ENCODE results near the gene CCDC85B.
A peak's percentile ranks its signal among the peaks of the same experiment; 100 is the strongest.
"Not testable (repeated sequence)": the region's sequence is repeated elsewhere in the genome, so short reads cannot be mapped to it uniquely, and the experiment has no call there.

Gene CCDC85B

DNA sequence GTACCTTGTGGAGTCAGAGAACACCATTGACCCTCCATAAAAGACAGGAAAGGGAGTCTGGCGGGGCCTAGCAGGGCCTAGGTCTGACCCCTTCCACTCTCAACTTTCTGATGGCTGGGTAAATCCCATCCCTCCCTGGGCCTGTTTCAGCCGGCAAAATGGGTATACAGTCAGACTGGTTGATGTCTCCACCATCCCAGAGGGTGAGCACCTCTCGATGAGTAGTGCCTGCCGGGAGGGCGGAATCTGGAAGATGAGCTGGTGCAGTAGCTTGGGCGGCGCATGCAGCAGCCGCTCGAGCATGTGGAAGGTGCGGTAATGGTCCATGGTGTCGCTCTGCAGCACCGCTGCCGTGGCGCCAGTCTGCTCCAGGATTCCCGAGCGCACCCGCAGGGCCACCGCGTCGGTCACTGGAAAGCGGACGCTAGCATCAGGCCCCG, 2.7 kb upstream of the CCDC85B start:
- no peak for DNase-seq

DNA sequence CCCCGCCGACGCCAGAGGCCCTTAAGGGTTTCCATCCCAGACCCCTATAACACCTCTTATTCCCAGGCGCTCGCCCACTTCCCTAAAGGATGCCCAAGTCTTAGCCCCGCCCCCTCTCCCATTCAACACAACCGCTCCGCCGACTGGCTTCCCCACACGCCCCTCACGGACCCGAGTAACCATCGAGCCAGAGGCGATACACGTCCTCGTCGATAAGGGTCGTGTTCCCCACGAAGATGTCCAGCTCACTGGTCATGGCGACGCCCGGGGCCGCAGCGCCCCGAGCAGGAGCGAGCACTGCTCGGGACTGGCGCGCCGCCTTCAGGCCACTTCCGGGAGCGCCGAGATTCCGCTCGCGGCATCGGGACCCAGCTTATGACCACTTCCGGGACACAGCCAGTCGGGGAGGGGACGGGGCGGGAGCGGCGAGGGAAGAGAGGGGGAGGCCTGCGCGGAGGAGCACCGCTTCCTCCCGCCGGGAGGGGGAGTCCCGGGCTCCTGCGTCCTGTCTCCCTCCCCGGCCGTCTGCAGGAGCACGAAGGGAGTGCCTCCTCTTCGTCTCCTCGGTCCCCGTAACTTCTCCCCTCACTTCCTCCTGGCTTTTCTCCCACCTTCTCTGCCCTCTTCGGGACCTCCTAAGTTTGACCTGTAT, 2.2 kb upstream of the CCDC85B start, which contains the start of gene FIBP:
TSS of gene FIBP (minus strand) at position 309 of the 652 bp plus-strand sequence. CDS start at position 256, 53 bp downstream.
- peak; percentile 98 for DNase-seq

DNA sequence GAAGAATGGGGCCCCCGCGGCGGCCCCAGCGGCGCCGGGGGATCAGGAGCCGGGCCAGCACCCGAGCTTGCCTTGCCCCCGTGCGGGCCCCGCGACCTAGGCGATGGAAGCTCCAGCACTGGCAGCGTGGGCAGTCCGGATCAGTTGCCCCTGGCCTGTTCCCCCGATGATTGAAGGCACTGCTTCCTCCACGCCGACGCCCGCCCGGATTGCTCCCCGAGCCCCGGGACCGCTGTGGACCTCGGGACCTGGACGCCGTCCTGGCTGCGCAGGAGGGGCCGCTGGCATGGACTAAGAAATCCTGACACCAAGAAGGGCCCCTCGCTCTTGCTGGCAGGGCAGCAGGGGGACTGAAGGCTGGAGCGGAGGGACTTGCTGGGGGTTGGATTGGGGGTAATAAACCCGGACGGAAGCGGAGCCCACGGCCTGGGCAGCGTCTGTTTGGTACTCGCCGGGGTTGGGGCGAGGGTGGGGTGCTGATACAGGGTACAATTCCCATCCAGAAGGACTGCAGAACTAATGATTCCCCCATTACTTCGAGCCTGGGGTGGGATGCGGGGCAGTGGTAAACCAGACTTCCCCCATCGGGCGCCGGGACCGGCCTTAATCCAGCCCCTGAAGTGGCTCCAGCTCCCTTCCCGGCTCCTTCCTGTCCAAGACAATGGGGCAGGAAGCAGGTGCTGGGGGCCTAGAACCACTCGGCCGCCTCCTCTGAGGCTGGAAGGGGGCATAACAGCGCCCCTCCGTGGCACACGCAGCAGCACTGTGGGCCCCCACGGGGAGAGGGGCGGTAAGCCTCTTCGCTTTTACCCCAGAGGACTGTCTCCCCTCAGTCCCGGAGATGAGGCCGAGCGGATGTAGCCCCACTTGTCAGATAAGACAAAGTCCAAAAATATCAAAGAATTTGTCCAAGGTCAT, 1.0 kb downstream of the CCDC85B start:
- DNase-seq: peak; percentile 81

GRCh38 chr11:65892137-65892540, 1.7 kb downstream of the CCDC85B start:
- not testable (repeated sequence) for DNase-seq

DNA sequence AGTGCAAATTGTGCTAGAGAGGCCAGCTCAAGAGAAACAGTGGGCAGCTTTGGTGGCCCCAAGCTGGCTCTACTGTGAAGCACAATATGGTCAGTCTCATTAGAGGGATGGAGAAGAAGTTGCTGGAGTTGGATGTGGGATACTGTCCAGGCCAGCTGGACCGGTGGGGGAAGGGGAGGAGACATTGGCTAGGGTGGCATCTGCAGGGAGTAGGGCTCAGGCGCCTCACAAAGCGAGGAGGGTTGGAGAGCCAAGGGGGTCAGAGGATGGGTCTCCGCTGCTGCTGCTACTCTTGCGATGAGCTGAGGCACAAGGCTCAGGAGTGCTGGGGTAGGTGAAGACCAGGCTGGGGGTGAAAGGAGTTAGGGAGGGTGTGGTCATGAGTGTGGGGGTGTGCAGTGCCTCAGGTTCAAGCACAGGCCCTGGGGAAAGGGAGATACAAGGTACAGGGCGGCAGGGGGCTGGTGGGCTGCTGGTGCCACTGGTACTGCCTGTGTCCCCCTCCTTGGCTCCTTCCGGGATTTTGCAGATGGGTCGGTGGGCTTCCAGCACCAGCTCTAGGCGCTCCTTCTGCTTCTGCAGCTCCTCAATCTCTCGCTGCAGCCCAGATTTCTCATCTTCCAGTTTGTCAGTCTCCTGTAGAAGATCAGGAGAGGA, 2.3 kb downstream of the CCDC85B start:
- DNase-seq: peak; percentile 53

DNA sequence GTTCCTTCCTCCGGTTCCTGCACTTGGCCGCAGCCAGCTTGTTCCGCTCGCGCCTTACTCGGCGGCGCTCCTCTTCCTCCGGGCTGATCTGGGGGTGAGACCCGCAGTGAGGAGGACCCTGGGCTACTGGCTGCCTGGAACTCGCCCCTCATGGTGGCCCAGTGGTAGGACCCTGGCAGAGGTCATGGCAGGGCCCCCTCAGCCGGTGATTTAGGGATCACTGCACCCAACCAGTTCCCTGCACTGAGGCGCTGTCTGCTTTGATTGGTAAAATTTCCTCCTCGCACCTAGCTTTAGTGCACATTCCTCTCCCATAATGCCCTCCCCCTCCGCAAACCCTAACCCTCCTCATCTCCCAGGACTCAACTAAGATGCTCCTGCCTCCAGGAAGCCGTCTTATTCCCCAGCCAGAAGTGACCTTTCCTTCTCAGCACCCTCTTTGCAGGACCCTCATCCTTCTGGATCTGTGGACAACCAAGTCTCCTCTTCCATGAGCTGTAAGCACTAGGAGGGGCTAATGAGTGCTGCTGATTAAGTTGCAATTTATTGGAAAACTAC, 3.6 kb downstream of the CCDC85B start:
- DNase-seq: peak; percentile 46

DNA sequence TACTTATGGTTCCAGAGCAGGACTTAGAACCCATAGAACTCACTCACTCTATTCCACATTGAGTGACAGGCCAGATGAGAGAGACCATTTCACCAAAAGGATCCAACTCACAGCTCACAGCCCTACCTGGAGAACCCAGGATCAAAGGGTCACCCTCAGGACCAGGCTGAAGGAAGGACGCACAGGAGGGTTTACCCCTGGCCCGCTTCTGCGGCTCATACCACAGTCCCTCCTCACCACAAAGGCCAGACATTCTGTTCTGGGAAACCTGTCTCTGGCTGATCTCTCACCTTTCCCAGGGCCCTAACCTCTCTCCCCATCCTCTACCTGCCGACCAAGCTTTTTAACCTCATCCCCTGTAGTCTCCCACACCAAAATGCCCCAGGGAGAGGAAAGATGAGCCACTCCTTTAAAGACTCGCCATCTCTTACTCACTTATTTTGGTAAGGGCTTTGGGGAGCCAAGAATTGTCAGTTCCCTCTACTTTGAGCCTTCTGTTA, 5.1 kb downstream of the CCDC85B start:
- no peak for DNase-seq

GRCh38 chr11:65896034-65896999, 5.8 kb downstream of the CCDC85B start:
- DNase-seq: no peak

- DNase-seq: no peak
Observed at GRCh38 chr11:65897020-65897471, 6.6 kb downstream of the CCDC85B start.

GRCh38 chr11:65898656-65899355, 8.3 kb downstream of the CCDC85B start:
- no peak for DNase-seq

DNA sequence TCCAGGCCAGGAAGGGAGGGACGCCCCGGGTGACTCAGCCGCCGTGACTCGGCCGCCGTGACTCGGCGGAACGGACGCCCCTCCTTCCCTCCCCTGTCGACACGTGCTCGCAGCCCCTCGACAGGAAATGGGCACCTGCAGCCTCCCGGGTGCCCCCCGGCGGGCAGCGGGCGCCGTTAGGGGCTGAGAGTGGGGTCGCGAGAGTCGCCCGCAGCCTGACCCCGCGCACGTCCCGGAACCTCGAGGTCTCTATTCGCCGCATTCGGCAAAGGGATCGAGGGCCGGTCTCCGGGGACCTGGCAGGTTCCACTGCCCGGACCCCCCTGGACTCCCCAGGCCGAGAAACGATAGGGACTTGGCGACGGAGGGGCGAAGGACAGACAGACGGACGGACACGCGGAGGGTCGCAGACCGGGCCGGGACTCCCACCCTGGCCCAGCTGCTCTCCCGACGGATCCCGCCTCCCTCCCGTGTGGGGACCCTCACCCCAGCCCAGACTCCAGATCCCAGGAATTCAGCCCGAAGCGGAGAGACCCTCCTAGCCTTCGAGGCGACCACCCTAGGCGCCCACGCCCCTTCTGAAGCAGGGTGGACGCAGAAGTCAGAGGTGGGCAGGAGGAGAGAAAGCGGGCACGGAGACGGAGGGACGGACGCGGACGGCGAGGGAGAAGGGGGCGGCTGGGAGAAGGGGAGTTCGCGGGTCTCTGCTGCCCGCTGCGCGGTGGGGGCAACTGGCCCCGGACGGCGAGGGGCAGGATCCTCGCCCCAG, 9.1 kb downstream of the CCDC85B start:
- DNase-seq: peak; percentile 90

GRCh38 chr11:65900125-65900898, 9.8 kb downstream of the CCDC85B start, which contains the start of gene FOSL1:
FOSL1 (minus strand) TSS chr11:65900388; CDS start chr11:65900339, 49 bp downstream.
- peak; percentile 97 for DNase-seq

DNA sequence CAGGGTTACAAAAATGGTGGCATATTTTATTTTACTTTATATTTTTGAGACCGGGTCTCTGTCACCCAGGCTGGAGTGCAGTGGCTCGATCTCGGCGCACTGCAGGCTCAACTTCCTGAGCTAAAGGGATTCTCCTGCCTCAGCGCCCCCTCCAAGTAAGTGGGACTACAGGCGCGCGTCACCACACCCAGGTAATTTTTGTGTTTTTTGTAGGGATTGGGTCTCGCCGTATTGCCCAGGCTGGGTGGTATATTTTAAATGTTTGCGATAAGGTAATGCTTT, 10.4 kb downstream of the CCDC85B start:
- no peak for DNase-seq

- DNase-seq: peak; percentile 98
Observed at GRCh38 chr11:65903068-65903481, 12.6 kb downstream of the CCDC85B start.

GRCh38 chr11:65903715-65904114, 13.2 kb downstream of the CCDC85B start:
- no peak for DNase-seq

GRCh38 chr11:65906602-65907001, 16.1 kb downstream of the CCDC85B start:
- DNase-seq: no peak

- no peak for DNase-seq
Observed at GRCh38 chr11:65907878-65908277, 17.4 kb downstream of the CCDC85B start.

- DNase-seq: peak; percentile 98
Observed at GRCh38 chr11:65911682-65912568, 21.5 kb downstream of the CCDC85B start.

Measured in EL (cell line).